Spleen (tissue), 11 donors: ENCODE data around the gene AAR2. TPM values are rescaled to one million over a fixed set of nuclear protein-coding genes. Genes with fewer than 3 reads are reported as not detected.

Source experiments
- DNase-seq: peaks from one replicate; pipeline ENCODE4 v3.0.0-alpha.2; 2020
- H3K27ac ChIP-seq, 8 donors: fragments of 200-600 bp; sonication (generic) in 7 of 8; 1 replicate in 4 of 8; 2 replicates in 4 of 8; pipeline versions ENCODE4 v1.5.0 to v1.8.0; 2016 to 2021; ENCODE audit warnings: inconsistent platforms in 4 of 8, mild to moderate bottlenecking in 4 of 8, moderate library complexity in 1 of 8
- H3K27me3 ChIP-seq, 7 donors: fragments of 200-600 bp; sonication (generic) in 6 of 7; replicated peaks in 1 of 7; 1 replicate in 4 of 7; 2 replicates in 3 of 7; pipeline versions ENCODE4 v1.5.0 to v1.8.0; 2016 to 2021; ENCODE audit warnings: inconsistent platforms in 3 of 7, mild to moderate bottlenecking in 1 of 7
- H3K36me3 ChIP-seq, 6 donors: fragments of 200-600 bp; sonication (generic) in 5 of 6; 1 replicate in 4 of 6; 2 replicates in 2 of 6; pipeline versions ENCODE4 v1.5.0 to v1.8.0; 2016 to 2021; ENCODE audit warnings: inconsistent platforms in 2 of 6
- H3K4me1 ChIP-seq, 6 donors: fragments of 200-600 bp; sonication (generic) in 5 of 6; 1 replicate in 3 of 6; 2 replicates in 3 of 6; pipeline versions ENCODE4 v1.5.0 to v1.8.0; 2016 to 2021; ENCODE audit warnings: inconsistent platforms in 3 of 6
- H3K4me3 ChIP-seq, 8 donors: fragments of 200-600 bp; sonication (generic) in 7 of 8; 1 replicate in 4 of 8; 2 replicates in 4 of 8; pipeline versions ENCODE4 v1.5.0 to v1.8.0; 2016 to 2021; ENCODE audit warnings: inconsistent platforms in 4 of 8, mild to moderate bottlenecking in 4 of 8, moderate library complexity in 2 of 8
- H3K9me3 ChIP-seq, 8 donors: fragments of 200-600 bp; sonication (generic) in 7 of 8; 1 replicate in 4 of 8; 2 replicates in 4 of 8; pipeline versions ENCODE4 v1.5.0 to v1.8.0; 2016 to 2021; ENCODE audit warnings: inconsistent platforms in 4 of 8
- CTCF ChIP-seq, 11 experiments: fragments of 200-600 bp in 7 of 11; fragments of 450-650 bp in 4 of 11; sonication (generic) in 4 of 11; IDR thresholded peaks in 8 of 11; conservative IDR thresholded peaks in 3 of 11; 1 replicate in 7 of 11; 2 replicates in 4 of 11; pipeline versions ENCODE4 v1.4.0 to v1.8.0; 2016 to 2021; ENCODE audit warnings: antibody characterized with exemption in 11 of 11, inconsistent platforms in 4 of 11, mild to moderate bottlenecking in 1 of 11
- POLR2A ChIP-seq, 3 donors: fragments of 450-650 bp; IDR thresholded peaks; one replicate each; pipeline ENCODE4 v1.5.1; 2017; ENCODE audit warnings: antibody characterized with exemption in 3 of 3, mild to moderate bottlenecking in 1 of 3
- POLR2AphosphoS5 ChIP-seq, 3 donors: sonication (generic); formaldehyde crosslinking; IDR thresholded peaks; one replicate each; pipeline ENCODE4 v1.5.1; 2017; ENCODE audit warnings: antibody characterized with exemption in 3 of 3
- WGBS, 5 donors: extraction: QIAGEN DNeasy Blood & Tissue Kit in 3 of 5; methylation state at CpG; one replicate each; pipeline versions ENCODE4 v1.1.5 to v1.1.7; 2013 to 2018; 5-methylcytosine and 5-hydroxymethylcytosine counted together
- intact Hi-C: fragments of 100-400 bp; cut with DNase I; formaldehyde crosslinking; loops from one replicate; pipeline ENCODE4 v1.15.0; 2023; ENCODE audit warnings: low total_unique reads
- polyA plus RNA-seq, 3 donors: library from polyadenylated mRNA; stranded (reverse); fragments of 200-250 nt; gene quantifications; one replicate each; pipeline ENCODE4 v1.2.1, GENCODE V29; 2013
- total RNA-seq, 7 donors: library from RNA; depleted of rRNA in 3 of 7; stranded (reverse); fragments of >200 nt in 3 of 7; fragmentation: NEBNext Ultra II Directional in 4 of 7; extraction: Animal tissue kit (Norgen Biotek cat#: 25700) in 4 of 7; gene quantifications; one replicate each; pipeline versions ENCODE4 v1.1.0 to v1.2.1, GENCODE V29; 2016 to 2021
- donor health status: healthy with polysubstance abuse.
- donor health status: DM: no; HTN: no; CAD: no; lungs with moderate emphysema.
- donor health status: DM: no; HTN: no; CAD: no.
- donor health status: Bipolar disorder and iron deficiency.
- donor health status: healthy.
- donor health status: DM: no; HTN: no; CAD: no.
- donor health status: DM: yes; HTN: yes; CAD: no.

The AAR2 gene
- total and polyA plus RNA-seq, 10 donors, result 13.3 to 30.0 (median 20.7) TPM

DNA sequence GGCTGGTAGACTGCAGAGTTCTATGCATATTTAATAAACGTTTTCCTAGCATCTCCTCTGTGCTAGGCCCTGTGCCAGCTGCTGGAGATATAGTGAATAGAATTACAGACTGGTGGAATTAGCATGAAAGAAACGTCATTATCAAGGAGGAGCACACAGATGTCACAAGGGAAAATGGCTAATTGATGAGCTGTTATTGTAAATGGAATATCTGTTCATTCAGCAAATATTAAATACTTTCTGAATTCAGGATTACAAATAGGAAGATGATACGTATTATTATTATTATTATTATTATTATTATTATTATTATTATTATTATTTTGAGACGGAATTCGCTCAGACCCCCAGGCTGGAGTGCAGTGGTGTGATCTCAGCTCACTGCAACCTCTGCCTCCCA, 1.2 kb downstream of the AAR2 start:
- Histone ChIP-seq H3K27ac (peak overlapping the region in 1 of 8 donors; percentile 82), H3K9me3 (no peaks in the 10 kb centered on the region), H3K4me3 (peak overlapping the region; percentile 51 to 91 (median 74)), H3K4me1 (peaks cover 14 to 63% (median 33%) of the 10 kb centered on the region in 6 donors), H3K27me3 (peaks cover 0 to 4% (median 0%) of the 10 kb centered on the region in 7 donors), H3K36me3 (peaks cover 0 to 37% (median 25%) of the 10 kb centered on the region in 6 donors)
- WGBS, 5 donors, result 59 to 72% (median 67%) methylated on average over 5 of the region's 5 CpGs
- intact Hi-C loops, result no loop called here
- TF ChIP-seq POLR2A (IDR thresholded peaks at IDR 0.05) (no peak), POLR2AphosphoS5 (IDR thresholded peaks at IDR 0.05) (no peak), CTCF (IDR thresholded peaks at IDR 0.05 in 8 of 11, conservative IDR thresholded peaks at IDR 0.05 in 3 of 11) (no peak)
- no peak for DNase-seq

GRCh38 chr20:36238153-36238552, 1.9 kb downstream of the AAR2 start:
- DNase-seq, result no peak

GRCh38 chr20:36238760-36239159, 2.5 kb downstream of the AAR2 start:
- Histone ChIP-seq H3K36me3 (peaks cover 0 to 50% (median 35%) of the 10 kb centered on the region in 6 donors), H3K27me3 (no peaks in the 10 kb centered on the region), H3K4me1 (peaks cover 14 to 71% (median 36%) of the 10 kb centered on the region in 6 donors), H3K9me3 (no peaks in the 10 kb centered on the region), H3K27ac (no peak overlapping the region), H3K4me3 (no peak overlapping the region)
- 75 to 87% (median 80%) methylated on average over 3 of the region's 3 CpGs for WGBS, 5 donors
- no peak for TF ChIP-seq CTCF (IDR thresholded peaks at IDR 0.05 in 8 of 11, conservative IDR thresholded peaks at IDR 0.05 in 3 of 11)
- no peak for DNase-seq
- intact Hi-C loops, result no loop called here

More at GRCh38 chr20:36238153-36238552, 1.9 kb downstream of the AAR2 start:
- peaks cover 14 to 65% (median 33%) of the 10 kb centered on the region in 6 donors for H3K4me1 ChIP-seq
- intact Hi-C loops, result no loop called here
- no peak overlapping the region for H3K4me3 ChIP-seq
- H3K9me3 ChIP-seq, result no peaks in the 10 kb centered on the region
- peaks cover 0 to 44% (median 30%) of the 10 kb centered on the region in 6 donors for H3K36me3 ChIP-seq
- peaks cover 0 to 4% (median 0%) of the 10 kb centered on the region in 7 donors for H3K27me3 ChIP-seq
- WGBS, 5 donors, result 79 to 89% (median 81%) methylated on average over 3 of the region's 3 CpGs
- no peak overlapping the region for H3K27ac ChIP-seq
- TF ChIP-seq POLR2AphosphoS5 (IDR thresholded peaks at IDR 0.05) (no peak), CTCF (IDR thresholded peaks at IDR 0.05 in 8 of 11, conservative IDR thresholded peaks at IDR 0.05 in 3 of 11) (no peak), POLR2A (IDR thresholded peaks at IDR 0.05) (no peak)

DNA sequence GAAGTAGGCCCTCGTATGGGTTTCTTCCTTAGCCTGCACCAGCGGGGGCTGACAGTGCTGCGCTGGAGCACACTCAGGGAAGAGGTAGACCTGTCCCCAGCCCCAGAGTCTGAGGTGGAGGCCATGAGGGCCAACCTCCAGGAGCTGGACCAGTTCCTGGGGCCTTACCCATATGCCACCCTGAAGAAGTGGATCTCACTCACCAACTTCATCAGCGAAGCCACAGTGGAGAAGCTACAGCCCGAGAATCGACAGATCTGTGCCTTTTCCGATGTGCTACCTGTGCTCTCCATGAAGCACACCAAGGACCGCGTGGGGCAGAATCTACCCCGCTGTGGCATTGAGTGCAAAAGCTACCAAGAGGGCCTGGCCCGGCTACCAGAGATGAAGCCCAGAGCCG, 3.8 kb downstream of the AAR2 start:
- Histone ChIP-seq H3K27me3 (no peaks in the 10 kb centered on the region), H3K4me1 (peaks cover 14 to 77% (median 38%) of the 10 kb centered on the region in 6 donors), H3K4me3 (no peak overlapping the region), H3K36me3 (peaks cover 0 to 63% (median 46%) of the 10 kb centered on the region in 6 donors), H3K27ac (no peak overlapping the region), H3K9me3 (no peaks in the 10 kb centered on the region)
- no peak for TF ChIP-seq CTCF (IDR thresholded peaks at IDR 0.05 in 8 of 11, conservative IDR thresholded peaks at IDR 0.05 in 3 of 11)
- TF ChIP-seq POLR2AphosphoS5 (IDR thresholded peaks at IDR 0.05), result no peak
- no peak for TF ChIP-seq POLR2A (IDR thresholded peaks at IDR 0.05)
- intact Hi-C loops, result no loop called here
- no peak for DNase-seq
- 89 to 96% (median 94%) methylated on average over 7 to 12 of the region's 12 CpGs for WGBS, 5 donors
